T-helper 2 cell (primary cell): ENCODE data around the gene FTSJ1.
"Not testable (repeated sequence)": the region's sequence is repeated elsewhere in the genome, so short reads cannot be mapped to it uniquely, and the experiment has no call there.

Experiments
- DNase-seq, 5 experiments: peaks; one replicate each; pipeline versions ENCODE4 v3.0.0 to v3.0.0-alpha.2; 2012 to 2022
- total RNA-seq, 2 donors: gene quantifications; one replicate each; lab custom pipeline; 2026; lab: John Stamatoyannopoulos, UW

The FTSJ1 gene
- 57.0 to 67.7 reads per million in 2 donors for total RNA-seq

- DNase-seq = peak; percentile 62 to 97 (median 86)
These were observed at the start of gene FTSJ1 for GRCh38 chrX:48475774-48476577. FTSJ1 (plus strand) TSS chrX:48476199; CDS start chrX:48478048, 1,849 bp downstream.

- DNase-seq = not testable (repeated sequence)
These were observed 48.8 kb upstream of the FTSJ1 start for GRCh38 chrX:48427027-48427716.

GRCh38 chrX:48429606-48430005 is 46.4 kb upstream of the FTSJ1 start:
- not testable (repeated sequence) for DNase-seq

- not testable (repeated sequence) for DNase-seq
These were observed 45.8 kb upstream of the FTSJ1 start for GRCh38 chrX:48430166-48430565.

GRCh38 chrX:48433713-48434112 is 42.3 kb upstream of the FTSJ1 start:
- DNase-seq = not testable (repeated sequence)

GRCh38 chrX:48447201-48447600 is 28.8 kb upstream of the FTSJ1 start:
- not testable (repeated sequence) for DNase-seq

- DNase-seq = no peak
These were observed 25.9 kb upstream of the FTSJ1 start for GRCh38 chrX:48450076-48450475.

GRCh38 chrX:48451708-48452107 is 24.3 kb upstream of the FTSJ1 start:
- DNase-seq = no peak

GRCh38 chrX:48456628-48457331 is 19.2 kb upstream of the FTSJ1 start:
- DNase-seq = no peak

- no peak for DNase-seq
These were observed 17.3 kb upstream of the FTSJ1 start for GRCh38 chrX:48458711-48459110.

GRCh38 chrX:48459483-48459882 is 16.5 kb upstream of the FTSJ1 start:
- DNase-seq = no peak

- DNase-seq = no peak
These were observed 16.0 kb upstream of the FTSJ1 start for GRCh38 chrX:48460031-48460430.

GRCh38 chrX:48460606-48461005 is 15.4 kb upstream of the FTSJ1 start:
- DNase-seq = no peak

- DNase-seq = no peak
These were observed 14.2 kb upstream of the FTSJ1 start for GRCh38 chrX:48461830-48462229.

GRCh38 chrX:48465336-48465933 is 10.6 kb upstream of the FTSJ1 start:
- DNase-seq = no peak

GRCh38 chrX:48466696-48467095 is 9.3 kb upstream of the FTSJ1 start:
- no peak for DNase-seq

- DNase-seq = no peak
These were observed 8.7 kb upstream of the FTSJ1 start for GRCh38 chrX:48467281-48467761.

GRCh38 chrX:48468247-48468671 is 7.7 kb upstream of the FTSJ1 start:
- peak in 3 of 5 experiments; percentile 9 to 60 (median 40) for DNase-seq

GRCh38 chrX:48468693-48469691 is 7.0 kb upstream of the FTSJ1 start:
- peak in 3 of 5 experiments; percentile 10 to 54 (median 22) for DNase-seq

GRCh38 chrX:48470110-48470832 is 5.7 kb upstream of the FTSJ1 start, which contains the start of gene SLC38A5:
SLC38A5 (minus strand) TSS chrX:48470260; CDS start chrX:48467924, 2,336 bp downstream.
- no peak for DNase-seq

GRCh38 chrX:48470833-48471118 is 5.2 kb upstream of the FTSJ1 start:
- DNase-seq = no peak
